Upper lobe of left lung (tissue), 6 donors: ENCODE data around the gene SPSB4. TPM values are rescaled to one million over a fixed set of nuclear protein-coding genes. Genes with fewer than 3 reads are reported as not detected.
A peak's percentile ranks its signal among the peaks of the same experiment; 100 is the strongest.

Experiments used
- ATAC-seq, 2 donors: fragments of 200-7000 bp; cut with Tn5 transposase; one replicate each; pipeline ENCODE4 v1.9.1; 2022; ENCODE audit warnings: mild to moderate bottlenecking in 2 of 2, moderate library complexity in 2 of 2; ENCODE audit not compliant: low FRiP score in 2 of 2
- DNase-seq, 2 donors: peaks; one replicate each; pipeline ENCODE4 v3.0.0-alpha.2; 2019 to 2020
- H3K27ac ChIP-seq, 4 donors: fragments of 200-600 bp; sonication (generic); one replicate each; pipeline ENCODE4 v1.5.1; 2016 to 2019
- H3K27me3 ChIP-seq, 4 donors: fragments of 200-600 bp; sonication (generic); one replicate each; pipeline ENCODE4 v1.5.1; 2017 to 2019
- H3K36me3 ChIP-seq, 4 donors: fragments of 200-600 bp; sonication (generic); one replicate each; pipeline ENCODE4 v1.5.1; 2016 to 2019
- H3K4me1 ChIP-seq, 4 donors: fragments of 200-600 bp; sonication (generic); one replicate each; pipeline ENCODE4 v1.5.1; 2018 to 2019
- H3K4me3 ChIP-seq, 4 donors: fragments of 200-600 bp; sonication (generic); one replicate each; pipeline ENCODE4 v1.5.1; 2017 to 2019; ENCODE audit warnings: mild to moderate bottlenecking in 2 of 4, moderate library complexity in 1 of 4
- H3K9me3 ChIP-seq, 4 donors: fragments of 200-600 bp; sonication (generic); one replicate each; pipeline ENCODE4 v1.5.1; 2018 to 2019
- EP300 ChIP-seq, 4 donors: sonication (generic); formaldehyde crosslinking; IDR thresholded peaks; one replicate each; pipeline ENCODE4 v1.5.1; 2017; ENCODE audit warnings: antibody characterized with exemption in 4 of 4, control low read depth in 2 of 4
- POLR2A ChIP-seq, 4 donors: fragments of 450-650 bp; IDR thresholded peaks; one replicate each; pipeline ENCODE4 v1.5.1; 2016 to 2017; ENCODE audit warnings: antibody characterized with exemption in 4 of 4, mild to moderate bottlenecking in 2 of 4
- POLR2AphosphoS5 ChIP-seq, 2 donors: sonication (generic); formaldehyde crosslinking; IDR thresholded peaks; one replicate each; pipeline ENCODE4 v1.5.1; 2017; ENCODE audit warnings: antibody characterized with exemption in 2 of 2
- WGBS, 2 donors: methylation state at CpG; one replicate each; pipeline ENCODE4 v1.1.5; 2017 to 2018; 5-methylcytosine and 5-hydroxymethylcytosine counted together
- total RNA-seq, 6 donors: library from RNA; depleted of rRNA in 4 of 6; stranded (reverse); fragments of >200 nt in 4 of 6; gene quantifications; one replicate each; pipeline versions ENCODE4 v1.1.0 to v1.2.1, GENCODE V29; 2016 to 2021
- TF ChIP-seq, protein P1 (sequence below), 6 experiments: fragments of 450-650 bp in 4 of 6; fragments of 200-600 bp in 2 of 6; sonication (generic) in 2 of 6; IDR thresholded peaks; one replicate each; pipeline ENCODE4 v1.5.1; 2016 to 2019; ENCODE audit warnings: antibody characterized with exemption in 6 of 6
- donor health status: DM: no; HTN: no; CAD: no; lungs with moderate emphysema.
- donor health status: DM: no; HTN: yes; CAD: no; lungs with severe emphysema.

SPSB4 gene
- total RNA-seq, 6 donors from 2014 or later: 0.29 to 4.2 (median 1.1) TPM; not detected in 1

DNA sequence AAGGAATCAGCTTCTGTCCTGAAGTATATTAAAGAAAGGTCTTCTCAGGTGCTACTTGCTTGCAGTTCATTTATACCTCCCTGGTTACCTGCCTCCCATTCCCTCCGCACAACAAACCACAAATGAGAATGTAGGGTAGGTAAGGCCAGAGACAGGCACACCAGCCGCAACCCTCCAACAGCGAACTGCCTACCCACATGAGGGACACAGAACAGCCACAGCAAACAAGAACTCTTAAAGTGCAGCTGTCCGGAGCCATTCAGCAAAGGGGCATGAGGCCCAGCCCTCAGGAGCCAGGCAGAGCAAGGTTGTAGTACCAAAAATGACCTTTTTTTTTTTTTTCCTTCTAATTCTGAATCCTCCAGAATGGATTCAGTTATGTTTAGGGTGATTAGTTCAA, 52.4 kb downstream of the SPSB4 start:
- Histone ChIP-seq H3K27me3 (no peaks in the 10 kb centered on the region), H3K4me3 (no peak overlapping the region), H3K9me3 (no peaks in the 10 kb centered on the region), H3K36me3 (no peaks in the 10 kb centered on the region), H3K4me1 (peaks cover 0 to 6% (median 0%) of the 10 kb centered on the region in 4 donors), H3K27ac (no peak overlapping the region)
- no peak for ATAC-seq
- DNase-seq: no peak
- WGBS, 2 donors: 87 to 89% methylated on average over 4 of the region's 4 CpGs
- no peak for TF ChIP-seq EP300 (IDR thresholded peaks at IDR 0.05)
- TF ChIP-seq POLR2AphosphoS5 (IDR thresholded peaks at IDR 0.05): no peak
- TF ChIP-seq, protein P1, sequence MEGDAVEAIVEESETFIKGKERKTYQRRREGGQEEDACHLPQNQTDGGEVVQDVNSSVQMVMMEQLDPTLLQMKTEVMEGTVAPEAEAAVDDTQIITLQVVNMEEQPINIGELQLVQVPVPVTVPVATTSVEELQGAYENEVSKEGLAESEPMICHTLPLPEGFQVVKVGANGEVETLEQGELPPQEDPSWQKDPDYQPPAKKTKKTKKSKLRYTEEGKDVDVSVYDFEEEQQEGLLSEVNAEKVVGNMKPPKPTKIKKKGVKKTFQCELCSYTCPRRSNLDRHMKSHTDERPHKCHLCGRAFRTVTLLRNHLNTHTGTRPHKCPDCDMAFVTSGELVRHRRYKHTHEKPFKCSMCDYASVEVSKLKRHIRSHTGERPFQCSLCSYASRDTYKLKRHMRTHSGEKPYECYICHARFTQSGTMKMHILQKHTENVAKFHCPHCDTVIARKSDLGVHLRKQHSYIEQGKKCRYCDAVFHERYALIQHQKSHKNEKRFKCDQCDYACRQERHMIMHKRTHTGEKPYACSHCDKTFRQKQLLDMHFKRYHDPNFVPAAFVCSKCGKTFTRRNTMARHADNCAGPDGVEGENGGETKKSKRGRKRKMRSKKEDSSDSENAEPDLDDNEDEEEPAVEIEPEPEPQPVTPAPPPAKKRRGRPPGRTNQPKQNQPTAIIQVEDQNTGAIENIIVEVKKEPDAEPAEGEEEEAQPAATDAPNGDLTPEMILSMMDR (IDR thresholded peaks at IDR 0.05): no peak
- no peak for TF ChIP-seq POLR2A (IDR thresholded peaks at IDR 0.05)

DNA sequence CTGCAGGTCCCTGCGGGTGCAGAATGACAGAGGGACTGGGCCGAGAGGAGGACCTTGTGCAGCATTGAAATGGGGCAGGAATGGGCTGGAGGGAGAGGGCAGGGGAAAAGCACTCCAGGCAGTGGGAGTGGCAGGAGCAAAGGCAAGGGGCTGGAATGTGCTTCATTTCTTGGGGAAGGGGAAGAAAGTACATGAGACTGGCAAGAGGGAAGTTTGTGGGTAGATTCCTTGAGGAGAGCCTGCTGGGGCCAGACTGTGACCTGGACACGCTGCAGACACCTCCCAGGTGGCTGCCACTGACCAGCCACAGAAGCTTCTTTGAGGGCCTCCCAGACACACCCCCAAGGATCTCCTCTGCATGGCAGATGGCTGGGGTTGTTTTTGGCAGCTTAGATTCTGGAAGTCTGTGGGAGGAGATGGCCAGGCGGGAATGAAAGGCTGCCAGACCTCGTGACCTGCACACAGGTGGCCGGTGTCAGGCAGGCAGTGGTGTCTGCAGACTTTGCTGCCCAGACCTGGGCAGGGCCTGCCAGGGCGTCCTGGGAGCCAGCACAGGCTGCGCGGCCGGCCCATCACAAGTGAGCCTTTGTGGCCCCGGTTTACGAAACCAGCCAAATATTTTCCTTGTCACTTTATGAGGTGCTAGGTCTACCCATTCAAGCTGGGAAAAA, 53.1 kb downstream of the SPSB4 start:
- Histone ChIP-seq H3K36me3 (no peaks in the 10 kb centered on the region), H3K4me3 (no peak overlapping the region), H3K27ac (peak overlapping the region in 1 of 4 donors; percentile 22), H3K4me1 (peaks cover 0 to 6% (median 0%) of the 10 kb centered on the region in 4 donors), H3K9me3 (no peaks in the 10 kb centered on the region), H3K27me3 (no peaks in the 10 kb centered on the region)
- ATAC-seq (peak in 1 of 2 donors; percentile 35), DNase-seq (peak in 1 of 2 donors; percentile 88)
- WGBS, 2 donors: 62 to 75% methylated on average over 7 to 12 of the region's 12 CpGs
- TF ChIP-seq EP300 (IDR thresholded peaks at IDR 0.05) (no peak), POLR2AphosphoS5 (IDR thresholded peaks at IDR 0.05) (peak; percentile 30 to 47)

DNA sequence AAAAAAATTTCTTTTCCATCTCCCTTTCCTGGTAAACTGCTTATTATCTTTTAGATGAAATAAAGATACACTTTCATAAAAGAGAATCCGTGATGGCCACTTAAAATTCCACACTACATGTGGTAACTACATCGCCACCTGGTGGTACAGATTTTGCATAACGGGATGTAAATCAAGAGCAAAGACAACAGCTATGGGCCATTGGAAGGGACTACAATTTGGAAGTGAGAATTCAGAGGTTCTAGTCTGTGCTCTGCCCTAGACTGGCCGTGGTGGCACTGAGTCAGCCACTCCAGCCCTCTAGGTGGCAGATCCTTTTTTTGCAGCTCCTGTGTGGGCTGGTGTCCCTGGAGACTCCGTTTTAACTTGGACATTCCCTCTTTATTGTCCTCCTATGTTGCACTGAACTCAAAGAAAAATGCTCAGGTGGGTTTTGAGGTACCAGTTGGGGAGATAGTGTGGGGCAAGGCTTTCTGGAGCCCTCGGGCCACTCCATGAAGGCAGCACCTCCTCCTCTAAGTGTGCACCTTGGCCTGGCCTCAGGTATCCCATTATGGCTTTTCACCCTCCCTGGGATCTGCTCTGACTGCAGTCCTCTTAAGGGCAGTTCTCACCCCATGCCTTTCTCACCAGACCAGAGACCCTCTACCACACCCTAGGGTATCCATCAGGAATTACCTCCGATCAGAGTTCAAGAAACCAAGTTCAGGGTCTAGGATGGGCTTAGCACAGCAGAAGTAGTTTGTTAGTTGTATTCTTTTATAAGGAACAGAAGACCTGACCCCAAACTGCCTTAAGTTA, 54.9 kb downstream of the SPSB4 start:
- WGBS, 2 donors: 32 to 40% methylated on average over 7 of the region's 7 CpGs
- ATAC-seq: peak; percentile 39 to 75

DNA sequence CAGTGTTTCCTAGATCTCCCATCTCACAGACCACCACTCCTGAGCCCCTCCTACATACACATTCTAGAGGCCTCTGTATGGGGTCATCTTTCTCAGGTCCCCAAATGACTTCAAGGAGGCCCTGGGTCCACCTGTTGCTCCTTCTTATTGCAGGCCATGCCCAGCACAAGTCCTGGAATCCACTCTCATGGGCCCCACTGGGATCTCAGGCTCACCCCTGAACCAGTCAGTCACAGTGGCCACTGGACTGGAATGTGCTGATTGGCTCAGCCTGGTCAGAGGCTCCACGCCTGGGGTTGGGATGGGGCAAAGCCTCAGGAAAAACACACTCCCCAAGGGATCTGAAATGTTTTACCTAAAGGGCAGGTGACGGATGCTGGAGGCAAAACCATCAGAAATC, 55.7 kb downstream of the SPSB4 start:
- Histone ChIP-seq H3K4me1 (peaks cover 0 to 6% (median 0%) of the 10 kb centered on the region in 4 donors), H3K36me3 (no peaks in the 10 kb centered on the region), H3K27me3 (no peaks in the 10 kb centered on the region), H3K9me3 (no peaks in the 10 kb centered on the region), H3K27ac (no peak overlapping the region), H3K4me3 (no peak overlapping the region)
- TF ChIP-seq, protein P1 (IDR thresholded peaks at IDR 0.05): no peak
- TF ChIP-seq EP300 (IDR thresholded peaks at IDR 0.05) (no peak), POLR2AphosphoS5 (IDR thresholded peaks at IDR 0.05) (no peak), POLR2A (IDR thresholded peaks at IDR 0.05) (no peak)
- no peak for ATAC-seq
- WGBS, 2 donors: 92 to 93% methylated on average over 2 of the region's 2 CpGs
- no peak for DNase-seq

More for the DNA sequence above, 54.9 kb downstream of the SPSB4 start:
- Histone ChIP-seq H3K4me1 (peaks cover 0 to 6% (median 0%) of the 10 kb centered on the region in 4 donors), H3K9me3 (no peaks in the 10 kb centered on the region), H3K36me3 (no peaks in the 10 kb centered on the region), H3K4me3 (no peak overlapping the region), H3K27ac (no peak overlapping the region), H3K27me3 (no peaks in the 10 kb centered on the region)
- TF ChIP-seq POLR2AphosphoS5 (IDR thresholded peaks at IDR 0.05) (no peak), POLR2A (IDR thresholded peaks at IDR 0.05) (no peak)
- TF ChIP-seq, protein P1 (IDR thresholded peaks at IDR 0.05): peak; percentile 55 to 84 (median 73)
- peak in 1 of 2 donors; percentile 75 for DNase-seq

DNA sequence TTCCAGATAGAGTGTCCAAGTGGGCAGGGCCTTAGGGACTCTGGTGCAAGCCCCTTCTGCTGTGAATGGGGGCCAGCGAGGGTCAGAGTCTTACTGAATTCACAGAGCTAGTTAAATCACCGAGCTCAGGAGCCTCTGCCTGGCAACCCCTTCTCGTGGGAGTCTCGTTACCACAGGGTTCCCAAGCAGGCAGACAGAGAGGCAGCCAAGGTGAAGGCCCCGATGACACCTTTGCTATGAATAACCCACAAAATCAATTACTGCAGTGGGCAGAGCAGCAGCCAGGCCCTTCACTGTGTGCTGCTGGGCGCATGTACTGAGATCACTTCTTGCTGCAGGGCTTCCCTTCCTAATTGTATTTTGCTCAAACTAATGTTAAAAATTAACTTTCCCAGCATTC, 56.9 kb downstream of the SPSB4 start:
- no peaks in the 10 kb centered on the region for H3K9me3 ChIP-seq
- no peaks in the 10 kb centered on the region for H3K27me3 ChIP-seq
- TF ChIP-seq EP300 (IDR thresholded peaks at IDR 0.05): no peak
- TF ChIP-seq, protein P1 (IDR thresholded peaks at IDR 0.05): no peak
- WGBS, 2 donors: 81 to 88% methylated on average over 6 of the region's 6 CpGs
- ATAC-seq (no peak), DNase-seq (no peak)
- no peak overlapping the region for H3K27ac ChIP-seq
- H3K4me1 ChIP-seq: peaks cover 0 to 6% (median 0%) of the 10 kb centered on the region in 4 donors
- no peak overlapping the region for H3K4me3 ChIP-seq
- H3K36me3 ChIP-seq: no peaks in the 10 kb centered on the region
